GM19240 (cell line): ENCODE data around the gene TAS2R43.
"Not testable (repeated sequence)": the region's sequence is repeated elsewhere in the genome, so short reads cannot be mapped to it uniquely, and the experiment has no call there.

Experiments used
- DNase-seq: peaks from one replicate; pipeline ENCODE4 v3.0.0; 2011; ENCODE audit warnings: low spot score; ENCODE audit not compliant: insufficient read length

The TAS2R43 gene

GRCh38 chr12:11092128-11092527, at the start of gene TAS2R43:
Gene TAS2R43, minus strand, starts transcription at chr12:11092313. Its CDS starts 84 bp downstream, at chr12:11092229.
- no peak for DNase-seq

- DNase-seq, result no peak
Observed at GRCh38 chr12:11136075-11136474, 44.0 kb upstream of the TAS2R43 start.

- DNase-seq, result no peak
Observed at GRCh38 chr12:11134305-11134704, 42.2 kb upstream of the TAS2R43 start, which contains the start of gene TAS2R30. Gene TAS2R30, minus strand, starts transcription at chr12:11134644. Its CDS starts 400 bp downstream, at chr12:11134244.

GRCh38 chr12:11133816-11134215, 41.7 kb upstream of the TAS2R43 start:
- DNase-seq, result no peak

GRCh38 chr12:11133162-11133561, 41.0 kb upstream of the TAS2R43 start:
- DNase-seq, result no peak

- DNase-seq, result no peak
Observed at GRCh38 chr12:11130999-11131398, 38.9 kb upstream of the TAS2R43 start.

GRCh38 chr12:11130382-11130781, 38.3 kb upstream of the TAS2R43 start:
- no peak for DNase-seq

- DNase-seq, result not testable (repeated sequence)
Observed at GRCh38 chr12:11114130-11114529, 22.0 kb upstream of the TAS2R43 start.

GRCh38 chr12:11111213-11111612, 19.1 kb upstream of the TAS2R43 start:
- DNase-seq, result not testable (repeated sequence)

GRCh38 chr12:11108862-11109261, 16.7 kb upstream of the TAS2R43 start:
- no peak for DNase-seq

GRCh38 chr12:11107719-11108118, 15.6 kb upstream of the TAS2R43 start:
- DNase-seq, result no peak

- DNase-seq, result no peak
Observed at GRCh38 chr12:11106288-11106687, 14.2 kb upstream of the TAS2R43 start.

GRCh38 chr12:11105546-11105945, 13.4 kb upstream of the TAS2R43 start:
- no peak for DNase-seq

- not testable (repeated sequence) for DNase-seq
Observed at GRCh38 chr12:11094910-11095309, 2.8 kb upstream of the TAS2R43 start.

GRCh38 chr12:11089246-11089645, 2.9 kb downstream of the TAS2R43 start:
- no peak for DNase-seq

- DNase-seq, result no peak
Observed at GRCh38 chr12:11085419-11085818, 6.7 kb downstream of the TAS2R43 start.

GRCh38 chr12:11081987-11082386, 10.1 kb downstream of the TAS2R43 start:
- DNase-seq, result no peak

GRCh38 chr12:11078246-11078645, 13.9 kb downstream of the TAS2R43 start:
- DNase-seq, result no peak

- DNase-seq, result no peak
Observed at GRCh38 chr12:11075642-11076041, 16.5 kb downstream of the TAS2R43 start.

GRCh38 chr12:11071414-11071813, 20.7 kb downstream of the TAS2R43 start:
- DNase-seq, result no peak

GRCh38 chr12:11070999-11071398, 21.1 kb downstream of the TAS2R43 start:
- no peak for DNase-seq

GRCh38 chr12:11069854-11070365, 22.2 kb downstream of the TAS2R43 start:
- no peak for DNase-seq

- no peak for DNase-seq
Observed at GRCh38 chr12:11067514-11067913, 24.6 kb downstream of the TAS2R43 start.

GRCh38 chr12:11062194-11062593, 29.9 kb downstream of the TAS2R43 start, which contains the start of gene TAS2R46:
Gene TAS2R46, minus strand, starts transcription at chr12:11062294. Its CDS starts 0 bp downstream, at chr12:11062294.
- DNase-seq, result not testable (repeated sequence)
